MM.1S (cell line): ENCODE measurements around the gene MMP21.

Source experiments
- DNase-seq: peaks from one replicate; pipeline ENCODE4 v3.0.0-alpha.2; 2015
- H2AFZ ChIP-seq: fragments of 300-600 bp; sonication (generic); 2 replicates; pipeline ENCODE4 v1.6.0; 2016; ENCODE audit warnings: antibody characterized with exemption, low read length
- H3F3A ChIP-seq: fragments of 300-600 bp; sonication (generic); 2 replicates; pipeline ENCODE4 v1.6.1; 2016; ENCODE audit warnings: mild to moderate bottlenecking, antibody characterized with exemption, low read length, moderate library complexity, mixed read lengths; ENCODE audit not compliant: insufficient read depth
- H3K27ac ChIP-seq: fragments of 300-600 bp; sonication (generic); 2 replicates; pipeline ENCODE4 v1.5.1; 2016; ENCODE audit warnings: mild to moderate bottlenecking, low read length
- H3K27me3 ChIP-seq: fragments of 300-600 bp; sonication (generic); replicated peaks from 2 replicates; pipeline ENCODE4 v1.6.0; 2016; ENCODE audit warnings: low read length; ENCODE audit not compliant: insufficient read depth
- H3K36me3 ChIP-seq: fragments of 300-600 bp; sonication (generic); replicated peaks from 2 replicates; pipeline ENCODE4 v1.6.1; 2016; ENCODE audit warnings: mild to moderate bottlenecking, low read length, mixed read lengths; ENCODE audit not compliant: insufficient read depth
- H3K4me1 ChIP-seq: fragments of 300-600 bp; sonication (generic); 2 replicates; pipeline ENCODE4 v1.6.1; 2016; ENCODE audit warnings: low read length, mixed read lengths
- H3K4me2 ChIP-seq: fragments of 300-600 bp; sonication (generic); 2 replicates; pipeline ENCODE4 v1.6.0; 2016; ENCODE audit warnings: low read depth, low read length
- H3K4me3 ChIP-seq: fragments of 300-600 bp; sonication (generic); 2 replicates; pipeline ENCODE4 v1.5.1; 2016; ENCODE audit warnings: low read length, mixed read lengths
- H3K79me2 ChIP-seq: fragments of 300-600 bp; sonication (generic); 2 replicates; pipeline ENCODE4 v1.6.1; 2016; ENCODE audit warnings: mixed run types, low read length, mixed read lengths
- H3K9ac ChIP-seq: fragments of 300-600 bp; sonication (generic); 2 replicates; pipeline ENCODE4 v1.6.1; 2016; ENCODE audit warnings: low read length, mixed read lengths
- H3K9me2 ChIP-seq: fragments of 300-600 bp; sonication (generic); replicated peaks from 2 replicates; pipeline ENCODE4 v1.6.1; 2016; ENCODE audit warnings: mild to moderate bottlenecking, low read length, mixed read lengths; ENCODE audit not compliant: insufficient read depth
- H3K9me3 ChIP-seq: fragments of 300-600 bp; sonication (generic); replicated peaks from 2 replicates; pipeline ENCODE4 v1.6.1; 2016; ENCODE audit warnings: mild to moderate bottlenecking, low read length, mixed read lengths; ENCODE audit not compliant: insufficient read depth
- H4K20me1 ChIP-seq: fragments of 300-600 bp; sonication (generic); 2 replicates; pipeline ENCODE4 v1.6.1; 2016; ENCODE audit warnings: mild to moderate bottlenecking, low read length, moderate library complexity, mixed read lengths; ENCODE audit not compliant: insufficient read depth
- CTCF ChIP-seq: fragments of 300-600 bp; sonication (generic); IDR thresholded peaks from 2 replicates; pipeline ENCODE4 v1.5.1; 2016; ENCODE audit warnings: antibody characterized with exemption, low read length, mixed read lengths
- EZH2 ChIP-seq: fragments of 300-600 bp; sonication (generic); optimal IDR thresholded peaks from 2 replicates; pipeline ENCODE3; 2017; ENCODE audit warnings: low read depth, mild to moderate bottlenecking, antibody characterized with exemption, low read length, mixed read lengths
- EZH2phosphoT487 ChIP-seq: fragments of 300-600 bp; sonication (generic); IDR thresholded peaks from 2 replicates; pipeline ENCODE4 v1.6.1; 2018; ENCODE audit warnings: antibody characterized with exemption, low read length

MMP21 gene

GRCh38 chr10:125779403-125780327, 4.0 kb upstream of the MMP21 start:
- Histone ChIP-seq H3K9me2 (no peaks in the 10 kb centered on the region), H3K27ac (no peak overlapping the region), H3K79me2 (no peaks in the 10 kb centered on the region), H3K36me3 (no peaks in the 10 kb centered on the region), H3K4me3 (no peak overlapping the region), H2AFZ (no peak overlapping the region), H3F3A (no peaks in the 10 kb centered on the region), H4K20me1 (no peaks in the 10 kb centered on the region), H3K27me3 (no peaks in the 10 kb centered on the region), H3K4me1 (peaks cover 5% of the 10 kb centered on the region; the same call in 1 of the 2 replicates), H3K4me2 (no peak overlapping the region), H3K9me3 (no peaks in the 10 kb centered on the region), H3K9ac (no peak overlapping the region)
- no peak for DNase-seq
- TF ChIP-seq EZH2 = no peak
- TF ChIP-seq EZH2phosphoT487 = no peak
- TF ChIP-seq CTCF = no peak

GRCh38 chr10:125778556-125778955, 2.9 kb upstream of the MMP21 start:
- H3K36me3 ChIP-seq = no peaks in the 10 kb centered on the region
- no peak overlapping the region for H2AFZ ChIP-seq
- TF ChIP-seq EZH2 (no peak), EZH2phosphoT487 (no peak), CTCF (no peak)
- DNase-seq = no peak
- H3K27me3 ChIP-seq = no peaks in the 10 kb centered on the region
- no peaks in the 10 kb centered on the region for H3K9me2 ChIP-seq
- H3K9ac ChIP-seq = no peak overlapping the region
- no peak overlapping the region for H3K27ac ChIP-seq
- no peaks in the 10 kb centered on the region for H3K9me3 ChIP-seq
- no peak overlapping the region for H3K4me3 ChIP-seq
- H4K20me1 ChIP-seq = no peaks in the 10 kb centered on the region
- H3F3A ChIP-seq = no peaks in the 10 kb centered on the region
- no peaks in the 10 kb centered on the region for H3K79me2 ChIP-seq
- H3K4me1 ChIP-seq = peaks cover 2% of the 10 kb centered on the region; the same call in 1 of the 2 replicates
- H3K4me2 ChIP-seq = no peak overlapping the region

DNA sequence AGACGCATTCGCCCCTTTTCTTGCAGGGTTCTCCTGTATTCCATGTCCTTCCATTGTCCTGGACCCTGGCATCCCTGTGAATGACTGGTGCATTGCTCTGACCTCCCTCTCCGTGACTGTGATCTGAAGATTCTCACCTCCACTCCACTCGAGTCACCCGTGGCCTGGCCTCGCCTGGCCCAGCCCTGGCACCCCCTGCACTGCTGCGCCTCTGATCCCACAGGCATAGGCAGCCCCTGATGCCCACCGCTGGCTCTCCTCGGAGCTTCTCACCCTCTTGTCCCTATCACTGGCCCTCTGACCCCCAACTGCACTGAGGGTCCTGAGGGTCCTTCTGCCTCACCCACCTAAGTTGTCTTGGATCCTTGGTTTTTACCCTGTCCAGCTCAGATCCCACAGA, 2.2 kb upstream of the MMP21 start:
- Histone ChIP-seq H3K9ac (no peak overlapping the region), H3K4me2 (no peak overlapping the region), H3K79me2 (no peaks in the 10 kb centered on the region), H4K20me1 (no peaks in the 10 kb centered on the region), H3F3A (no peaks in the 10 kb centered on the region), H3K9me3 (no peaks in the 10 kb centered on the region), H3K27ac (no peak overlapping the region), H3K36me3 (no peaks in the 10 kb centered on the region), H3K4me1 (no peaks in the 10 kb centered on the region), H3K4me3 (no peak overlapping the region), H2AFZ (no peak overlapping the region), H3K27me3 (no peaks in the 10 kb centered on the region), H3K9me2 (no peaks in the 10 kb centered on the region)
- DNase-seq = no peak
- TF ChIP-seq CTCF (no peak), EZH2phosphoT487 (no peak), EZH2 (no peak)
